Astrocyte (in vitro differentiated cells and primary cell): ENCODE results near the gene DDX18.

Experiments
- CTCF ChIP-seq: IDR thresholded peaks from 2 replicates; pipeline ENCODE4 v1.5.1; 2011; ENCODE audit warnings: low read depth, mild to moderate bottlenecking, inconsistent platforms, low read length, moderate library complexity; ENCODE audit not compliant: insufficient read depth
- EZH2 ChIP-seq: IDR thresholded peaks from 2 replicates; pipeline ENCODE4 v1.6.1; 2012; ENCODE audit warnings: mild to moderate bottlenecking, low read length, inconsistent platforms; ENCODE audit not compliant: insufficient read depth

- TF ChIP-seq CTCF (no peak), EZH2 (no peak)
These were observed 37.5 kb downstream of the DDX18 start for GRCh38 chr2:117851969-117852368.
